HG03354 (cell line): ENCODE data around the gene NEK7.
A peak's percentile ranks its signal among the peaks of the same experiment; 100 is the strongest.
"Not testable (repeated sequence)": the region's sequence is repeated elsewhere in the genome, so short reads cannot be mapped to it uniquely, and the experiment has no call there.

Source experiments
- ATAC-seq: cut with Tn5 transposase; IDR thresholded peaks from one replicate; pipeline ENCODE4 v1.9.1; 2021; ENCODE audit warnings: mild to moderate bottlenecking; ENCODE audit not compliant: unreplicated experiment, poor library complexity, severe bottlenecking

The NEK7 gene

DNA sequence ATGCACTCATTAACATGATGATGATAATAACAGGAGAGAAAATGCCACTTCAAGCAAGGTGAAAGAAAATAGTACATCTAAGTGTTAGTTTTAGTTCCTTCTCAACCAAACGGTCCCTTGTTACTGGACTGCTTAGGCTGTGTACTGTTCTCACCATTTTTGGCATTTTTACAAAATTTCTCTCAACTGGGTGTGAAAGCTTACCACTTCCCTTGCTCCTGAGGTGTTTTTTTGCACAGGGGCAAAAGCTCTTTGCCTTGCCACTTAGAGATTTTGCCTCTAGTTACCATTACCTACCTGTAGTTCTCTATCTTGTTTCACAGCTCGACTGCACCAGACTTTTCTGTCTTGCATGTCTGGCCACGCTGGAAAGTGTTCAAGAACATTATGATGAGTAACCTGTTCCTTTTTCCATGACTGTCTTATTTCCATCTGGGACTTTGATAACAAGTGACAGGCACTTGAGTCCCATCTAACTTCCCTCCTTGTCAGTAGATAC, 10.7 kb downstream of the NEK7 start:
- peak; percentile 36 for ATAC-seq

DNA sequence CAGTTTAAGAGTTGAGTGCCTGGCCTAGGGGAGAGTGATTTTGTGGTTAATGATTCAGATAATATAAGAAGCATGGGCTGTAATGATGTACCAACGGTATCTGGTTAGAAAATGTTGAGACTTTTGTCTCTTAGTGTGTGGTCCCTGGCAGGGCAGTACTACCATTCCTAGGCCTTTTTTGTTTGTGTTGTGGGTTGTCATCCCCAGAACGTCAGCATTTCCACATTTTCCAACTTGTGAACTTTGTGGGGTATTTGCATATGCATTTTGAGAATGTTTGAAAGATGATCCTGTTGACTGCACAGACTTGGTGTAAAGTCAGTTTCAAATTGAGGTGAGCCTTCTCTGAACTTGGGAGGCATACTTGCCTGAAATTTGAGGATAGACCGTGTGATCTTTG, 11.4 kb downstream of the NEK7 start:
- ATAC-seq = peak; percentile 43

DNA sequence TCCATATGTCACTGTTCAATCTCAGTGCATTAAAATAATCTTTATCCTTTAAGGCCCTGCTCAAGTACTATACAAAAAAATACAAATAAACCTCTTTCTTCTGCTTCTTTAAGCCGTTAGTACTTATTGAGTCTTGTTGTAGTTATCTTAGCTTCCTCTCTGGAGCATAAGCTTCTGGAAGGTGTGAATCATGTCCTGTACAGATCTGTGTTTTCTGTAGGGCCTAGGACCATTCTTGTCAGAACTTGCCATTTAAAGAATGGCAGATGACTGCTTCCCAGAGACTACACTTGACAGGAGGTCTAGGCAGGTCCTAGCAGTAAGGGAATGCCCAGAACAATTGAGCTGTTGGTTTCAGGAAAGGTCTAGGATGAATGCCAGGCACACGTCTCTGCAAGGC, 12.9 kb downstream of the NEK7 start:
- no peak for ATAC-seq

DNA sequence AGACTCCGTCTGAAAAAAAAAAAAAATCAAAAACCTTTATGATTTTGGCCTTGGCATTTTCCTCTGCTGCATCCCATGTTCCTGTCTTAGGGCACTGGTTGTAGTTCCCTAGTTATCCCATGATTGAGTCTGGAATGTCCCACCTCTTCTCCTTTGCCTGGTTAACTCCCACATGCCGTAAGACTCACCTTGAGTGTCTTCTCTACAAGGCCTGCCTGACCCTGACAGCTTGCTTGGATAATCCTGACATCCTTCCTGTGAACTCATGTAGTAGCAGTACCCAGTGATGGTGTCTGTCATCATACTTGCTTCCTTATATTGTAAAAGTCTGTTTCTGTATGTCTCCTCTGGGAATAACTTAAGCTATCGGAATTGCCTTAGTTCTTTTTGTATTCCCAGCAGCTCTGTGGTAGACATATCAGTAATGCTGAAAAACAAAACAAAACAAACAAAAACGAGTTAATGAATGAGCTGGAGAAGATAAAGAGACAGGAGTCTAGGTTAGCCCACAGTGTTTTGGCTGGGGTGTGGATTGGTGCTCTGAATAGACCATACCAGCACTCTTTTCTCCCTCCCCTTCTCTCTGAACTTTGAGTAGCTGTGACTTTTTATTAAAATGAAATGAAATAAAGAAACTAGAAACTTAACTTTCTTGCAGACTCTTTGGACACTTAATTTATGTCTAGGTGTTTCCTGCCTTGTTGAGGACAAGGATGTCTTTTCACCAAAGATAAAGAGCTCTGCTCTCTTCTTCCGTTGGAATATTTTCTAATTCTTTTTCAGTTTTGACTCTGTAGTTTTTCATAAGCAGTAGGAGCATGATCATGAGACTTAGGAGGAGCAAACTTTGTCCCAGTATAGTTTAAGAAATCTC, 15.1 kb downstream of the NEK7 start:
- ATAC-seq = no peak

DNA sequence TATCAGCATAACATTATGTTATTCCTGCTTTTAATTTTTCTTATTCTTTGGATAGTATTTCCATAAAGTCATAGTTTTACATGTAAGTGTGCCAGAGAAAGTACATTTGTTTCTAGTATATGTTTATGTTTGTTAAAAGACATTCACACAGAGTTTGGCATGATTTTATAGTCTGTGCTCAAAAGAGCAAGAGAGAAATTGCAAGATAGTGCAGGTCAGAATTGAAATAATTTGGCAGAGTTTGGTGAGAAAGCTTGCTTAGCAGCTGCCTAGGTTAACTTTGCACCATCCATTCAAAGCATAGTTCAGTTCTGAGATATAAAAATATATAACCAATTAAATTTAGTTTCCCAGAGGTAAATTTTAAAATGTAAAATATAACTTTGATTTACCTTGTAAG, 17.0 kb downstream of the NEK7 start:
- ATAC-seq = no peak

DNA sequence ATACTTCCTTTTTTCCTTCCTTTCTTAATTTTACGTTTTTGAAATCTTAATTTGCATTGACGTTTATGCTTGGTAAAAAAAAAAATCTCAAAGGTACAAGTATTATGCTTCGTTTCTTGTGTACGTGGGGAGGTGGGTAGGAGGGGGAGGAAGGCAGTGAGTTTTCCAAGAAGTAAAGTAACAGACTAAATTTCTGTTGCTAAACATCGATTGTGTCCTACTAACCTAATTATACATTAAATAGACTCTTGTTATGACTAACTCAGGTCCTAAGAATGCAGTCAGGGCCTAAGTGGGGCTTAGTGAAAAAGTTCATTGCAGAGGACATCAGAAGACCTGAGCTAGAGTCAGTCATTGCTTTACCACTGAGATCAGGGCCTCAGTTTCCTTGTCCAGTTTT, 17.5 kb downstream of the NEK7 start:
- peak; percentile 58 for ATAC-seq

DNA sequence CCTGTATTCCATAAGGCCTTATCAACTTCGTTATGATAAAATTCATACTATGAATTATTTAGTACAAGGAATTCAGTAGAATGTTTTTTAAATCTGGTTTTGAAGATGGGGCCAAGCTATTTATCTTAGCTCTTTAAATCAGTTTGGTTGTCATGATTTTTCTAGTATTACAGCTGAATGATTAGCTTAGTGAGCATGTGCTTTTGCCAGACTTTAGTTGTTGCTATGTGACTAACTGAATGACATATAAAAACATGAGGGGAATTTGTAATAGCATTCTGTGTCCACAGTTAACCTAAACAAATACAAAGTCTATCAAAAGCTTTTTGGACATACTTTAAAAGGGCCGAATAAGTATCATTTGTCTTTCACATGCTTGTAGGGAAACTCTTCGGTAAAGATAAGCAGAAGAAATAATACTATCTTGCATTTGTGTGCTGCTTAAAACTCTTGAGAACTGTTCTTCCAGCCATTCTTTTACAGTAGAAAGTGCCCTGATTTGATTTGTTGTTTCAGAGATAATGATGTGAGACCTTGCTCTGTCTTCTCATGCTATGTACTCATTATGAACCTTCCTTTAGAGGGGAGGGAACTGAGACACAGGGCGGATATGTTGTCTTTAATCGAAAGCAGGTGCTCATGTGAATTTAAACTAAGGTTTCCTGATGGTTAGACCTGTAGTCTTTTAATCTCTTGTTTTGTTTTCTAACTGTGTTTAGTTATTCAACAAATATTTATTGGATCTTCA, 18.8 kb downstream of the NEK7 start:
- peak; percentile 86 for ATAC-seq

DNA sequence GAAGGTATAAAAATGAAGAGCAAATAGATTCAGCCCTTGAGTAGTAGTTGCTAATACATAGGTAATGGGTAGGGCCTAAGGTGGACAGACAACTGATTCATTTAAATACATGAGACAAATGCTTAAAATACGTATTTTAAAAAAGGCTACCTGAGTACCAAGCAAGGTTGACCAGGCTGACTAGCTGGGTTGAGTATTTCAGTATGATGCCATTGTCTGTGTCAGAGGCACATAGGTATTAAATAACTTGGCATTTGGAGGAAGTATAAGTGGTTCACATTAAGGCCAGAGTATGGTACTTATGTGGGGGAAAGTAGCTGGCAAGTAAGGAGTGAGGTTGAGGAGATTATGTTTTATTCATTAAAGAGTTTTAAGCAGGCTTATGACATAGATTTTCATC, 19.4 kb downstream of the NEK7 start:
- ATAC-seq = peak; percentile 7

DNA sequence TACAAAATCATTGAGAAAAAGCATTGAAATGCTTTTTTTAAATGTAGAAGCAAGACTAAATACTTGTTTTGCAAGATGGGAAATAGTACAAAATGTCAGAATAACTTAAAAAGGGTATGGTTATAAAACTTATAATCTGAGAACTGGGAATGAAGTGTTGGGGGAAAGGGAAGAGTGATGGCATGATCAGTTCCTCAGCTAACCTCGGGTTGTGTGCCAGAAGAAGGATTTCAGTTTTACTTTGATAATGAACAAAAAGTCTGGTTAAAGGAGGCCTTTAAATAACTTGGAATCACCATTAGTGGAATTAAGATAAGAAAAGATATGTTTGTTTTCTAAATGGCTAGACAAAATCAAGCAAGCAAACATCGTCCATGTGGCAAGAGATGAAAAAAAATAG, 20.7 kb downstream of the NEK7 start:
- ATAC-seq = no peak

DNA sequence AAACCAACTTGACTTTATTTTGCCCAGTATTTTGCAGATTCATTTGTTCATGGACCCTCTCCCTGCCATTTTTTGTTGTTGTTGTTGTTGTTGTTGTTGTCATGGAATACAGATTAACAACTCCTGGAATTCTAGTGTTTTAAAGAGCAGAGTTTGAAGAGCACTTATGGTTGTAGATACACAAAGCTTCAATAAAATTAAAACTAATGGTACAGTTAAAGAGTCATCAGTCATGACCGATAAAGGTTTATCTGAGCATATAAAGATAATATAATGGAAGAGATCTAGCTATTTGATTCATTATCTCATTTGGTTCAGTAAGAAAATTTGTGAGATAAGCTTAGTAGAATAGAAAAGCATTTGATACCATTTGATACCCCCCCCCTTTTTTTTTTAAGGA, 21.8 kb downstream of the NEK7 start:
- no peak for ATAC-seq

DNA sequence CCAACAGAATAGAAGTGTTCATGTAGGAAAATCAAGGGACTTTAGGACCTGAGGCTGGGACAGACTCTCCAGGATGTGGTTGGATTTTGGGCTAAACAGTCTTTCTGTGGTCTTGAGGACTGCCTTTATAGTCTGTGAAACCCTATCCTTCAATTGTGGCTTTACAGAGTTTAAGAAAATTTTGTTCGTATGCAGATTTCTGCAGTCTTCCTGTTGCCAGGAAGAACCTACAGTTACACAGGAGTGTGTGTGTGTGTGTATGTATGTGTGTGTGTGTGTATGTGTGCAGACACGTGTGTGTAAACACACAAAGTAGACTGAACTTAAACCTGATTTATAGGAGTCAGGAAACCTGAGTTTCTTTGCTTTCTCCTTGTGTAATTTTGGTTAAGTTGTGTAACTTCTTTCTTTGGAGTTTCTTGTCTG, 22.8 kb downstream of the NEK7 start:
- peak; percentile 25 for ATAC-seq

DNA sequence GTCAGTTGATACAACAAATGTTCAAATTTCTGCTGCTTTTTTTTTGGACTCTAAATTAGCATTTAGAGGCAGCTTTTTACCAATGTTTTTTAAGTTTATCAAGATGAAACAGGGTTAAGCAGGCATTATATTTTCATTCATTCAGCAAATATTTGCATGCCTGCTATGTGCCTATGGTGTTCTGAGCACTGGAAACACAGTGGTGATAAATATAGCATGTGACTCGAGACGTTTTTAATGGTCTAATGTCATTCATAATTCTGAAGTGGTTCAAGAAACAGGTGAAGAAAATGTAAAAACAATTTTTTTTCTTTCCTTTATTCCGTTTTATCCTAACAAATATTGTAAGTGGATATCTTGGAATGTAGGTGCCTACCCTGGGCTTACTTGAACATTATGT, 26.8 kb downstream of the NEK7 start:
- no peak for ATAC-seq

DNA sequence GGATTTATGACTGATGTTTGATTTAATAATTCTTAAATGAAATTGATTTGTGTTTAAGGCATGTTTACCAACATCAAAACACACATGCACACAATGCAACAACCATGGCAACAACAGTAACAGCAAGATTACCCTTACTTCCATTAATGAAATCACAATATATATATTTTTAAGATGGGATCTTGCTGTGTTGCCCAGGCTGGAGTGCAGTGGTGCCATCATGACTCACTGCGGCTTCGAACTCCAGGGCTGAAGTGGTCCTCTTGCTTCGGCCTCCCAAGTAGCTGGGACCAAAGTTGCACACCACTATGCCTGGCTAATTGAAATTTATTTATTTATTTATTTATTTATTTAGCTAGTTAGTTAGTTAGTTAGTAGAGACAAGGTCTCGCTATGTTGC, 27.7 kb downstream of the NEK7 start:
- no peak for ATAC-seq

DNA sequence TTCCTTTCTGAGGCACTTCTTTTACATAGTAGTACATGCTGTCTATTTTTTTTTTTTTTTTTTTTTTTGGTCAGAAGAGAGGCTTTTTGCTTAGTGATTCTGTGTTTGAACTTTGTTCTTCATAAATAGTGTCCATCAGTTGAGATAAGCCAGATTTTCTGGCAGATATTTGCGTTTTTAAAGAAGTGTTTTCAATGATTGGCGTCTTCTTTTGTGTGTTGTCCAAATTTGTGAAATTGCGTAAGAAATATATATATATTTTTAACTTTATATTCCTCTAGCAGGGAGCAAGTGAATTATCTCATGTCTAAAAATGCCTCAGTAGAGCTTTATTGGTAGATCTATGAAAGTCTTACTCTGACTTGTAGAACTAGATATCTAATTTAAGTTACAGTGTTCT, 28.3 kb downstream of the NEK7 start:
- ATAC-seq = no peak

DNA sequence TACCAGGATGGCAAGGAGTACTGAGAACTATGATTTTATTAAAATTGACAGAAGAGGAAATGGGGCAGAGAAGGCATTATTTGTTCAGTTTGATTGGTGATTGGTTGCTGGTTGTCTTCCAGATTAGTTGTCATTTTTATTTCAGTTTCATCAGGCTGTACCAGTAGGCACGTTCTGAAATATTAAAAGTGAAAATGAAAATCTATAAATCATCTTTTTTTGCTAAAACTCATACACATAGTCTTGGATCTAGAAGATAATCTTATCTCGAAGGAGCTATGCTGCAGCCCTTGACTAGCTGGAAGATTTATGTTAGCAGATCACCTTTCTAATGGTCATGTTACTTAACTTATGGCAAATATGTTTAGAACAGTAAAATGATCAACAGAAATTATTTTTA, 29.0 kb downstream of the NEK7 start:
- ATAC-seq = peak; percentile 79

DNA sequence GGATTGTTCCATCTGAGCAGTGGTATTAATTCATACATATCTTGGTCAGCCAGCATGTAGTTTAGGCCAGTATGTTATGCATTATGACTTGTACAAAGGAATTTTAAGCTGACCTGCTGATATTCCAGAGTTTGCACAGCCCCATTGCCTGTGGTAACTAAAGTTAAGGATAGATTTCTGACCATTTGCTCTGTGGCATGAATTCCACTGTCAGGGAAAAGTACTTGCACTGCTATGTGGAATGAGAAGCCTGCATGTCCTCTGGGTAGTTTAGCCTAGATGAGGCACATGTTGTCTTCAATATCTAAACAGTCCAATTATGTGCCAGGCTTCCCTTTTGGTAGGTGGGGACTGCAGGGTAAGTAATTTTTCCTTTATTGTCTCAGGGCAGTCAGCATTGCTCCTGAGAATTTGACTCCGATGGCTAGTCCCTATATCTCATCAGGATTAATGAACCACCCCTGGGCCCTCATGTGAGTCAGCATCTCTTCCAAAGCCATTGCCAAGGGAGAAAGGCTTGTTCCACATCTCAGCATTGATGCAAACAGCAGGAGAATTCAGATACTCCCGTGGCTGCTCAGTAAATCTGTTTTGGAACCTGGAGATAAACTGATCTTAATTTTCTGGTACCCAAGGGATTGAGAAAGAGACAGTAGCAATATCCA, 30.2 kb downstream of the NEK7 start:
- no peak for ATAC-seq

DNA sequence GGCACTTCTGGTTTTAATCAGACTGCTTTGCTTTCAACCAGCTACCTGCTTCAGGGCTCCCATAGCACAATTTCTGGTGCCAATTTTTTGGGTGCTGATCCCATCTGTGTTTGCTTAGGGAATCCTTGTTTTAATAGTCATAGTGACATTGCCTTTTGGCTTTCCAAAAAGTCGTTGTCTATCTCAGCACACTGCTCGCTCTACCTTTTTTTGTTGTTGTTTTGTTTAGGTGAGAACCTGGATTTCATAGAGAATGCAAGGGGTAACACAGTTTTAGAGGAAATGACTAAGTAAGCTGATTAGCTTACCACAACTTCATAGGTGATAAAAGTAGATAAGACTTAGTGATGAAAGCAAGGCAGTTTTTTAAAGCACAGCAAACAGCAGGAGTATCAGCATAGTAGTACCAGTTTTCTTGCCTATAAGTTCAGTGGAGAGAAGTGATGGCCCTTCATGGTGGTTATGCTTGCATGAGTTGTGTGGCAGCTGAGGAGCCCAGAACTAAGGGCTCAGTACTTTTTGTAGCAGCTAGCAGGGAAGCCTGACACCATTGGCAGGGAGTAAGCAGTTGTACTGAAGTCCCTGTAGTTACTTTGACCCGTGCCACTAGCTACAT, 31.3 kb downstream of the NEK7 start:
- no peak for ATAC-seq

DNA sequence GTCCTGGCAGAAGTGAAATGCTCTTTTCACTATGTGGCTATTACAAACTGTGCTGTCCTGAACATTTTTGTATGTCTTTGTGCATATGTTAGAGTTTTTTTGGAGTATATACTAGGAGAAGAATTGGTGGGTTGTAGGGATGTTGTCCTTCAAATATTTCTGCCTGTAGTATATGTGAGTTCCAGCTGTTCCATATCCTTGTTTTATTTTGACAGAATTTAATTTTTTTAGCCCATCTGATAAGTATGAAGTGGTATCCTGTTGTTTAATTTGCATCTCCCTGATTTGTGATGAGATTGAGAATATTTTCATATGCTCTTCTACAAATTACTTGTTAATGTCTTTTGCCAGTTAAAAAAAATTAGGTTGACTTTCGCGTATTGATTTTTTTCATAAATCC, 34.3 kb downstream of the NEK7 start:
- ATAC-seq = no peak

DNA sequence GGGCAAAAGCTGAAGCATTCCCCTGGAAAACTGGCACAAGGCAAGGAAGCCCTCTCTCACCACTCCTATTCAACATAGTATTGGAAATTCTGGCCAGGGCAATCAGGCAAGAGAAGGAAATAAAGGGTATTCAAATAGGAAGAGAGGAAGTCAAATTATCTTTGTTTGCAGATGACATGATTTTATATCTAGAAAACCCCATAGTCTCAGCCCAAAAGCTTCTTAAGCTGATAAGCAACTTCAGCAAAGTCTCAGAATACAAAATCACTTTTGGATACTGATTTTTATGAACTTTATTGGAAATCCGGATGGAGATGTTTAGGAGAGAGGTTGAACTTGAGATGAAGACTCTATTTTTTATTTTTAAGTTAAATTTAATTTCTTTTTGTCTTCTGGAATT, 37.1 kb downstream of the NEK7 start:
- not testable (repeated sequence) for ATAC-seq

DNA sequence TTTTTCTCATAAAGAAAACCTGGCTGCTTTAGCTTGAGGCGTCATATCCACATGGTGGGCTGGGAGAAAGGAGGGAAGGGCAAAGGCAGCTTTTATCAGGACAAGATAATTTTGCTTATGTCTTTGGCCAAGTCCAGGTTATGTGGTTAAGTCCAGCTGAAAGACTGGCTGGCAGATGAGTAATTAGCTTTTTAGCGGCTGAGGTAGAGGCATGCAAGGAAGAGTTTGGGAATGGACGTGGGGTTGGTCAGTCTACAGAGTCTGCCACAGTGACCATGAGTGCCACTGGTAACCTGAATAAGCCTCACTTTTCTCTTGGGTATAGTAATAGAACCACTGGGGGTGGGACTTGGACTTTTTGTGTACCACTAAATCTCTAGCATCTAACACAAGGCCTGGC, 39.8 kb downstream of the NEK7 start:
- no peak for ATAC-seq
